Keratinocyte (primary cell): ENCODE results near the gene CDC20.

Source experiments
- EZH2 ChIP-seq: IDR thresholded peaks from one replicate; pipeline ENCODE4 v1.6.1; 2012; ENCODE audit warnings: inconsistent platforms, mild to moderate bottlenecking, low read length, moderate library complexity
- TF ChIP-seq, protein P1 (sequence below), 3 experiments: IDR thresholded peaks in 1 of 3; conservative IDR thresholded peaks in 1 of 3; optimal IDR thresholded peaks in 1 of 3; 2 replicates in 2 of 3; 3 replicates in 1 of 3; pipeline versions ENCODE3 to v1.5.1; 2011; ENCODE audit warnings: low read length in 3 of 3, mild to moderate bottlenecking in 3 of 3, moderate library complexity in 2 of 3, control low read depth in 1 of 3, inconsistent platforms in 1 of 3; ENCODE audit not compliant: insufficient read depth in 2 of 3; ENCODE audit errors: extremely low read depth in 1 of 3

DNA sequence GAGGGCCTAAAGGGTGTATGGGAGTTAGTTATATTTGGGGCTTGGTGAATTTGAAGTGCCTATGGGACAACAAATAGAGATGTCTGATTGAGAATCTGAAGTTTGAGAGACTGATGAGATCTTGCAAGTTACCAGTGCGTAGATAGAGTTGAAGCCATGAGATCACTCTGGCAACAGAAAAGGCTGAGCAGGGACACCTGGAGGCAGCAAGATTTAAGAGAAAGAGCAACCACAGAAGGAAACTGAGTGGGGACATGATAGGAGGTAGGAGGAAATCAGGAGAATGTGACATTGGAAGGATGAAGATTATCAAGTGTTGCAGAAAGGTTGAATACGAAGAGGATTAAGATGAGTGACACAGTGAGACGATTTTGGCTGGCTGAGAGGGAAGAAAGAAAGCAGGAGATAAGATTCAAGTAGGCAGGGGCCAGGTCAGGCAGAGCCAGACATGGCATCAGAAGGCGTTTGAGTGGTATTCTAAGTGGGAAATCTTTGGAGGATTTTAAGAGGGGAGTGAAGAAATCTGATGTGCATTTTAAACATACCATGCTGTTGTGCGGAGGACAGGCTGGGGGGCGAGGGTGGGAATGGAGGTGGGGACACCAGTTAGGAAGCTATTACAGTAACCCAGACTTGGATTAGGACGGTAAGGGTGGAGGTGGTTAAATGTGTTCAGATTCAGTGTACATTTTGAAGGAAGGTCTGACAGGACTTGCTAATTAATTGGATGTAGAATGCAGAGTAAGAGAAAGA, 24.2 kb upstream of the CDC20 start:
- TF ChIP-seq, protein P1, sequence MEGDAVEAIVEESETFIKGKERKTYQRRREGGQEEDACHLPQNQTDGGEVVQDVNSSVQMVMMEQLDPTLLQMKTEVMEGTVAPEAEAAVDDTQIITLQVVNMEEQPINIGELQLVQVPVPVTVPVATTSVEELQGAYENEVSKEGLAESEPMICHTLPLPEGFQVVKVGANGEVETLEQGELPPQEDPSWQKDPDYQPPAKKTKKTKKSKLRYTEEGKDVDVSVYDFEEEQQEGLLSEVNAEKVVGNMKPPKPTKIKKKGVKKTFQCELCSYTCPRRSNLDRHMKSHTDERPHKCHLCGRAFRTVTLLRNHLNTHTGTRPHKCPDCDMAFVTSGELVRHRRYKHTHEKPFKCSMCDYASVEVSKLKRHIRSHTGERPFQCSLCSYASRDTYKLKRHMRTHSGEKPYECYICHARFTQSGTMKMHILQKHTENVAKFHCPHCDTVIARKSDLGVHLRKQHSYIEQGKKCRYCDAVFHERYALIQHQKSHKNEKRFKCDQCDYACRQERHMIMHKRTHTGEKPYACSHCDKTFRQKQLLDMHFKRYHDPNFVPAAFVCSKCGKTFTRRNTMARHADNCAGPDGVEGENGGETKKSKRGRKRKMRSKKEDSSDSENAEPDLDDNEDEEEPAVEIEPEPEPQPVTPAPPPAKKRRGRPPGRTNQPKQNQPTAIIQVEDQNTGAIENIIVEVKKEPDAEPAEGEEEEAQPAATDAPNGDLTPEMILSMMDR (optimal IDR thresholded peaks at IDR 0.05 in 1 of 3, IDR thresholded peaks at IDR 0.05 in 1 of 3, conservative IDR thresholded peaks at IDR 0.05 in 1 of 3; ENCODE audit: extremely low read depth in 1 of 3, insufficient read depth in 2 of 3, low read length in 3 of 3), result no peak
- TF ChIP-seq EZH2, result no peak
